H9 (cell line): ENCODE results near the gene ZIC5. TPM values are rescaled to one million over a fixed set of nuclear protein-coding genes. Genes with fewer than 3 reads are reported as not detected.

Experiments
- DNase-seq: peaks from one replicate; pipeline ENCODE4 v3.0.0-alpha.2; 2017
- H2AFZ ChIP-seq: one replicate; pipeline ENCODE4 v1.6.1; 2013; ENCODE audit warnings: mild to moderate bottlenecking, low read length, control low read depth, moderate library complexity
- H2AK5ac ChIP-seq: 2 replicates; pipeline ENCODE4 v1.6.1; 2013; ENCODE audit warnings: low read length, control low read depth, mixed read lengths; ENCODE audit not compliant: insufficient read length
- H2BK120ac ChIP-seq: one replicate; pipeline ENCODE4 v1.6.1; 2013; ENCODE audit warnings: low read depth, mild to moderate bottlenecking, low read length, control low read depth, inconsistent platforms; ENCODE audit not compliant: poor library complexity, severe bottlenecking
- H2BK12ac ChIP-seq: 2 replicates; pipeline ENCODE4 v1.6.1; 2013; ENCODE audit warnings: low read length, control low read depth, mixed read lengths, low read depth; ENCODE audit not compliant: insufficient read length
- H2BK15ac ChIP-seq: 2 replicates; pipeline ENCODE4 v1.6.1; 2013; ENCODE audit warnings: low read depth, low read length, control low read depth
- H2BK20ac ChIP-seq: one replicate; pipeline ENCODE4 v1.6.1; 2013; ENCODE audit warnings: low read depth, mild to moderate bottlenecking, low read length, control low read depth, inconsistent platforms; ENCODE audit not compliant: poor library complexity, severe bottlenecking
- H2BK5ac ChIP-seq: 2 replicates; pipeline ENCODE4 v1.6.1; 2013; ENCODE audit warnings: low read length, control low read depth, mixed read lengths; ENCODE audit not compliant: insufficient read length
- H3K14ac ChIP-seq: 2 replicates; pipeline ENCODE4 v1.6.1; 2013; ENCODE audit warnings: low read length, control low read depth; ENCODE audit not compliant: insufficient read depth
- H3K18ac ChIP-seq: 2 replicates; pipeline ENCODE4 v1.6.1; 2013; ENCODE audit warnings: low read depth, mild to moderate bottlenecking, mixed read lengths, low read length, control low read depth; ENCODE audit not compliant: insufficient read length
- H3K23ac ChIP-seq: 2 replicates; pipeline ENCODE4 v1.6.1; 2013; ENCODE audit warnings: low read length, control low read depth, mixed read lengths, low read depth; ENCODE audit not compliant: insufficient read length
- H3K23me2 ChIP-seq: 2 replicates; pipeline ENCODE4 v1.6.1; 2013; ENCODE audit warnings: low read depth, mild to moderate bottlenecking, mixed read lengths, low read length, control low read depth; ENCODE audit not compliant: insufficient read length, poor library complexity, severe bottlenecking
- H3K27ac ChIP-seq: 2 replicates; pipeline ENCODE4 v1.5.1; 2013; ENCODE audit warnings: low read length, control low read depth, mixed read lengths, low read depth; ENCODE audit not compliant: insufficient read length
- H3K27me3 ChIP-seq: 2 replicates; pipeline ENCODE4 v1.6.1; 2013; ENCODE audit warnings: low read length, control low read depth, inconsistent platforms; ENCODE audit not compliant: insufficient read depth
- H3K4ac ChIP-seq: 2 replicates; pipeline ENCODE4 v1.6.1; 2013; ENCODE audit warnings: low read depth, mild to moderate bottlenecking, control low read depth, inconsistent platforms, low read length, moderate library complexity
- H3K4me1 ChIP-seq: 2 replicates; pipeline ENCODE4 v1.6.1; 2013; ENCODE audit warnings: low read length, control low read depth, inconsistent platforms; ENCODE audit not compliant: insufficient read depth
- H3K4me2 ChIP-seq: 2 replicates; pipeline ENCODE4 v1.6.1; 2013; ENCODE audit warnings: low read length, control low read depth, mixed read lengths; ENCODE audit not compliant: insufficient read length, insufficient read depth
- H3K56ac ChIP-seq: 2 replicates; pipeline ENCODE4 v1.6.1; 2013; ENCODE audit warnings: low read depth, mild to moderate bottlenecking, mixed read lengths, low read length, control low read depth; ENCODE audit not compliant: insufficient read length
- H3K79me1 ChIP-seq: 2 replicates; pipeline ENCODE4 v1.6.1; 2013; ENCODE audit warnings: low read depth, mild to moderate bottlenecking, moderate library complexity, low read length, control low read depth, inconsistent platforms; ENCODE audit not compliant: insufficient read depth, poor library complexity, severe bottlenecking
- H3K79me2 ChIP-seq: 2 replicates; pipeline ENCODE4 v1.6.1; 2013; ENCODE audit warnings: low read length, control low read depth, inconsistent platforms; ENCODE audit not compliant: insufficient read depth
- H3K9ac ChIP-seq: 2 replicates; pipeline ENCODE4 v1.6.1; 2013; ENCODE audit warnings: low read length, control low read depth, mixed read lengths; ENCODE audit not compliant: insufficient read length; ENCODE audit errors: extremely low read depth
- H3K9me3 ChIP-seq: one replicate; pipeline ENCODE4 v1.6.1; 2013; ENCODE audit warnings: low read depth, low read length, inconsistent platforms; ENCODE audit not compliant: control insufficient read depth
- H3T11ph ChIP-seq: one replicate; pipeline ENCODE4 v1.6.1; 2013; ENCODE audit warnings: mild to moderate bottlenecking, low read length, control low read depth, inconsistent platforms
- H4K20me1 ChIP-seq: one replicate; pipeline ENCODE4 v1.6.1; 2013; ENCODE audit not compliant: control insufficient read depth, insufficient read length, insufficient read depth
- H4K5ac ChIP-seq: 2 replicates; pipeline ENCODE4 v1.6.1; 2013; ENCODE audit warnings: low read depth, mild to moderate bottlenecking, mixed read lengths, low read length, control low read depth; ENCODE audit not compliant: insufficient read length
- H4K8ac ChIP-seq: replicated peaks from 2 replicates; pipeline ENCODE4 v1.6.1; 2013; ENCODE audit warnings: low read length, control low read depth, mixed read lengths, low read depth; ENCODE audit not compliant: insufficient read length
- H4K91ac ChIP-seq: 2 replicates; pipeline ENCODE4 v1.6.1; 2013; ENCODE audit warnings: low read depth, mild to moderate bottlenecking, moderate library complexity, mixed read lengths, low read length, control low read depth; ENCODE audit not compliant: insufficient read length
- H3K27ac Mint-ChIP-seq, 3 experiments: 2 replicates in 2 of 3; 3 replicates in 1 of 3; pipeline ENCODE4 v1.8.0; 2020 to 2021; ENCODE audit warnings: mixed read lengths in 3 of 3, mild to moderate bottlenecking in 1 of 3, moderate library complexity in 1 of 3
- H3K27me3 Mint-ChIP-seq: 2 replicates; pipeline ENCODE4 v1.8.0; 2021; ENCODE audit warnings: low read depth, mild to moderate bottlenecking, moderate library complexity, mixed read lengths
- H3K36me3 Mint-ChIP-seq, 3 experiments: 2 replicates in 2 of 3; 3 replicates in 1 of 3; pipeline ENCODE4 v1.8.0; 2020 to 2021; ENCODE audit warnings: low read depth in 3 of 3, mixed read lengths in 3 of 3; ENCODE audit not compliant: insufficient read depth in 1 of 3
- H3K4me1 Mint-ChIP-seq, 2 experiments: 2 replicates each; pipeline ENCODE4 v1.8.0; 2020; ENCODE audit warnings: mixed read lengths in 2 of 2
- H3K4me3 Mint-ChIP-seq, 2 experiments: 2 replicates in 1 of 2; 3 replicates in 1 of 2; pipeline ENCODE4 v1.8.0; 2020 to 2021; ENCODE audit warnings: mild to moderate bottlenecking in 2 of 2, mixed read lengths in 2 of 2, moderate library complexity in 1 of 2
- H3K9me3 Mint-ChIP-seq, 2 experiments: 2 replicates in 1 of 2; 3 replicates in 1 of 2; pipeline ENCODE4 v1.8.0; 2020; ENCODE audit warnings: mild to moderate bottlenecking in 2 of 2, mixed read lengths in 2 of 2, moderate library complexity in 1 of 2
- WGBS: extraction: QIAGEN DNeasy Blood & Tissue Kit; methylation state at CpG from one replicate; pipeline ENCODE4 v1.1.7; 2013; ENCODE audit warnings: missing lambda C conversion rate, low lambda C conversion rate, mixed read lengths; ENCODE audit not compliant: insufficient read length; ENCODE audit errors: extremely low coverage; 5-methylcytosine and 5-hydroxymethylcytosine counted together
- total RNA-seq: library from RNA; stranded (reverse); gene quantifications from 2 replicates; pipeline ENCODE4 v1.2.1, GENCODE V29; 2021
- TF ChIP-seq, protein P1 (sequence below): fragments of 200-600 bp; sonication (generic); conservative IDR thresholded peaks from 3 replicates; pipeline ENCODE4 v1.8.0; 2021; ENCODE audit warnings: antibody characterized with exemption, mild to moderate bottlenecking

The ZIC5 gene
- total RNA-seq, 1 experiment from 2014 or later = 51.9 TPM

- Histone ChIP-seq H4K20me1 (no peaks in the 10 kb centered on the region), H2AFZ (no peak overlapping the region), H3T11ph (no peak overlapping the region), H2BK120ac (no peak overlapping the region), H3K79me2 (peaks cover 2% of the 10 kb centered on the region; the same call in 1 of the 2 replicates), H3K9ac (no peak overlapping the region), H2AK5ac (no peak overlapping the region), H3K18ac (no peak overlapping the region), H3K14ac (no peak overlapping the region), H3K9me3 (no peaks in the 10 kb centered on the region), H3K23me2 (peaks cover 43% of the 10 kb centered on the region), H3K79me1 (no peaks in the 10 kb centered on the region), H2BK5ac (no peak overlapping the region), H4K91ac (no peak overlapping the region), H3K23ac (no peak overlapping the region), H2BK15ac (no peak overlapping the region), H2BK20ac (no peak overlapping the region), H3K27ac (no peak overlapping the region), H3K56ac (no peak overlapping the region), H4K8ac (no peak overlapping the region), H3K27me3 (peaks cover 34% of the 10 kb centered on the region; the same call in 1 of the 2 replicates), H2BK12ac (no peak overlapping the region), H4K5ac (no peak overlapping the region), H3K4me1 (no peaks in the 10 kb centered on the region; the same call in 1 of the 2 replicates), H3K4me2 (peak overlapping the region; percentile 86), H3K4ac (no peak overlapping the region)
- Mint-ChIP-seq H3K27ac (peak overlapping the region in 1 of 3 experiments; percentile 52; a peak in 1 of 7 replicates), H3K4me1 (peaks cover 76 to 81% of the 10 kb centered on the region in 2 experiments), H3K27me3 (peaks cover 81% of the 10 kb centered on the region), H3K4me3 (peak overlapping the region; percentile 61 to 79), H3K9me3 (peaks cover 6 to 9% of the 10 kb centered on the region in 2 experiments), H3K36me3 (peaks cover 16 to 27% (median 26%) of the 10 kb centered on the region in 3 experiments)
- TF ChIP-seq, protein P1, sequence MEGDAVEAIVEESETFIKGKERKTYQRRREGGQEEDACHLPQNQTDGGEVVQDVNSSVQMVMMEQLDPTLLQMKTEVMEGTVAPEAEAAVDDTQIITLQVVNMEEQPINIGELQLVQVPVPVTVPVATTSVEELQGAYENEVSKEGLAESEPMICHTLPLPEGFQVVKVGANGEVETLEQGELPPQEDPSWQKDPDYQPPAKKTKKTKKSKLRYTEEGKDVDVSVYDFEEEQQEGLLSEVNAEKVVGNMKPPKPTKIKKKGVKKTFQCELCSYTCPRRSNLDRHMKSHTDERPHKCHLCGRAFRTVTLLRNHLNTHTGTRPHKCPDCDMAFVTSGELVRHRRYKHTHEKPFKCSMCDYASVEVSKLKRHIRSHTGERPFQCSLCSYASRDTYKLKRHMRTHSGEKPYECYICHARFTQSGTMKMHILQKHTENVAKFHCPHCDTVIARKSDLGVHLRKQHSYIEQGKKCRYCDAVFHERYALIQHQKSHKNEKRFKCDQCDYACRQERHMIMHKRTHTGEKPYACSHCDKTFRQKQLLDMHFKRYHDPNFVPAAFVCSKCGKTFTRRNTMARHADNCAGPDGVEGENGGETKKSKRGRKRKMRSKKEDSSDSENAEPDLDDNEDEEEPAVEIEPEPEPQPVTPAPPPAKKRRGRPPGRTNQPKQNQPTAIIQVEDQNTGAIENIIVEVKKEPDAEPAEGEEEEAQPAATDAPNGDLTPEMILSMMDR = no peak
- peak; percentile 60 for DNase-seq
- WGBS = no CpG with 5 or more reads among the region's 42 CpGs
Observed at GRCh38 chr13:99989276-99990125, 17.9 kb upstream of the ZIC5 start.
